ENCODE results near the gene ADGRD2. TPM values are rescaled to one million over a fixed set of nuclear protein-coding genes. Genes with fewer than 3 reads are reported as not detected.

Gene ADGRD2
- polyA plus RNA-seq, 3 donors = not detected

DNA sequence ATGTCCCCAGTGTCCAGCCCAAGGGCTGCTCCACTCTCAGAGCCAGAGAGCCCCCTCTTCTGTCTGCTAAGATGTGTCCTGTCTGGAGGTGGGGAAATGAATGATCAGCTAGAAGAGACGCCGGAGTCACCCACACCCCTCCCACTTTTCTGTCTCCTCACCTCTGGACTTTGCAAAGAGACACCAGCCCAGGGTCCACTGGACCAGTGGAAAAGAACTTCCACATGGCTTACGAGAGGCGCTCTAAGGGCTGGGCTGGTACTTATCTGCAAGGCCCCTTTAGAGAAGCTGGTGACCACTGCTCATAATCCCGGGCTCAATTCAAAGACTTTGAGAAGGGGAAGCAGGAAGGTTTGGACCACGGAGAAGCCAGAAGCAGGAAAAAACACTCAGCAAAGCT, 47.8 kb downstream of the ADGRD2 start:
- Histone ChIP-seq H3K4me3 (replicated peaks in 1 of 3; ENCODE audit: low read depth in 2 of 3, low read length in 3 of 3) (no peak overlapping the region), H3K4me1 (ENCODE audit: control insufficient read depth in 1 of 2, insufficient read depth in 2 of 2, low read length in 2 of 2) (peaks cover 0 to 12% of the 10 kb centered on the region in 2 donors)
- 83% methylated on average over 4 of the region's 6 CpGs for WGBS (ENCODE audit: insufficient coverage)

DNA sequence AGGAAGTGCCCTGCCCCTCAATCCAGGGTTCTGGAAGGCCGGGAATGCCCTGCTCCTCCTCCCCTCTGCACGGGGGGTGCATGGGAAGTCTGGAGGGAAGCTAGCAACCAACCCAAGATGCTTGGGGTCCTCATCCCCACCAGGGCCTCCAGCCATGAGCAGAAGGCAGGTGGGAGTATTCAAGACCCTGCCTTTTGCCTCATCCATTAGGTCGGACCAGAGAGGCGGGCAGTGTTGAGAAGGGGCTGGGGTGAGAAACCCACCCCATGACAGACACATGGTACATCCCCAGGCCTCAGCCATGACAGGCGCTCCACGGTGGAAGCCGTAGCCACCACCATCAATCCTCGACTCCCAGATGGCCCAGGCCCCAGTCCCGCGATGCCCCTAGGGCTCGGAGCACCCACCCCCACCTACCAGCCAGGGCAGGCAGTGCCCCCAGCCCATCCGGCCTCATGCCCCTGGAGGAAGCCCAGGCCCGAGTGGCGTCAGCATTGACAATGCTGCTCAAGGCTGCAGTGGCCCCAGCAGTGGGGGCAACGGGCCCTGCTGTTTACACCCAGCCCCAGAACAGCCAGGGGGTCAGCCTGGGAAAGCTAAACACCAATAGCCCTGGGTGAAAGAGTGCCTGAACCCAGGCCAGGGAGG, 48.4 kb downstream of the ADGRD2 start:
- peaks cover 10% of the 10 kb centered on the region for H3K4me1 Mint-ChIP-seq
- Histone ChIP-seq H3K9me3 (replicated peaks in 1 of 2; ENCODE audit: control insufficient read depth in 1 of 2, insufficient read depth in 1 of 2, low read length in 2 of 2) (peaks cover 0 to under 1% of the 10 kb centered on the region in 2 donors), H3K27ac (ENCODE audit: low read depth in 1 of 2, low read length in 2 of 2) (no peak overlapping the region), H3K9ac (ENCODE audit: insufficient read depth, low read length, poor library complexity, severe bottlenecking) (no peak overlapping the region), H3K27me3 (ENCODE audit: control insufficient read depth in 2 of 2, insufficient read depth in 2 of 2, low read length in 2 of 2) (peaks cover 9 to 31% of the 10 kb centered on the region in 2 donors), H3K79me2 (ENCODE audit: insufficient read depth, low read length) (no peaks in the 10 kb centered on the region), H3K4me1 (ENCODE audit: control insufficient read depth in 1 of 2, insufficient read depth in 2 of 2, low read length in 2 of 2) (peaks cover under 1 to 14% of the 10 kb centered on the region in 2 donors), H4K20me1 (ENCODE audit: insufficient read depth, low read length) (no peaks in the 10 kb centered on the region), H3K36me3 (replicated peaks in 1 of 2; ENCODE audit: control insufficient read depth in 1 of 2, insufficient read depth in 2 of 2, low read length in 2 of 2) (no peaks in the 10 kb centered on the region), H3K4me3 (replicated peaks in 1 of 3; ENCODE audit: low read depth in 2 of 3, low read length in 3 of 3) (no peak overlapping the region), H2AFZ (ENCODE audit: insufficient read depth, low read depth, low read length, poor library complexity, severe bottlenecking) (no peak overlapping the region), H3K4me2 (replicated peaks; ENCODE audit: extremely low read depth, low read length, poor library complexity, severe bottlenecking) (no peak overlapping the region)
- no peaks in the 10 kb centered on the region for H3K36me3 Mint-ChIP-seq
- DNase-seq = no peak
- intact Hi-C loops (cut with micrococcal nuclease) = no loop called here
- TF ChIP-seq, protein P1, sequence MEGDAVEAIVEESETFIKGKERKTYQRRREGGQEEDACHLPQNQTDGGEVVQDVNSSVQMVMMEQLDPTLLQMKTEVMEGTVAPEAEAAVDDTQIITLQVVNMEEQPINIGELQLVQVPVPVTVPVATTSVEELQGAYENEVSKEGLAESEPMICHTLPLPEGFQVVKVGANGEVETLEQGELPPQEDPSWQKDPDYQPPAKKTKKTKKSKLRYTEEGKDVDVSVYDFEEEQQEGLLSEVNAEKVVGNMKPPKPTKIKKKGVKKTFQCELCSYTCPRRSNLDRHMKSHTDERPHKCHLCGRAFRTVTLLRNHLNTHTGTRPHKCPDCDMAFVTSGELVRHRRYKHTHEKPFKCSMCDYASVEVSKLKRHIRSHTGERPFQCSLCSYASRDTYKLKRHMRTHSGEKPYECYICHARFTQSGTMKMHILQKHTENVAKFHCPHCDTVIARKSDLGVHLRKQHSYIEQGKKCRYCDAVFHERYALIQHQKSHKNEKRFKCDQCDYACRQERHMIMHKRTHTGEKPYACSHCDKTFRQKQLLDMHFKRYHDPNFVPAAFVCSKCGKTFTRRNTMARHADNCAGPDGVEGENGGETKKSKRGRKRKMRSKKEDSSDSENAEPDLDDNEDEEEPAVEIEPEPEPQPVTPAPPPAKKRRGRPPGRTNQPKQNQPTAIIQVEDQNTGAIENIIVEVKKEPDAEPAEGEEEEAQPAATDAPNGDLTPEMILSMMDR (IDR thresholded peaks at IDR 0.05) = no peak
- H3K4me3 Mint-ChIP-seq = no peak overlapping the region
- 93% methylated on average over 8 of the region's 15 CpGs for WGBS (ENCODE audit: insufficient coverage)
- peaks cover 20 to 33% (median 30%) of the 10 kb centered on the region in 3 donors for H3K27me3 Mint-ChIP-seq (ENCODE audit: low read depth in 3 of 3)
- no peak overlapping the region for H3K27ac Mint-ChIP-seq
- H3K9me3 Mint-ChIP-seq = peaks cover 0 to 4% (median 1%) of the 10 kb centered on the region in 7 donors

More for the DNA sequence above, 47.8 kb downstream of the ADGRD2 start:
- H3K27me3 ChIP-seq (ENCODE audit: control insufficient read depth in 2 of 2, insufficient read depth in 2 of 2, low read length in 2 of 2) = peaks cover 6 to 26% of the 10 kb centered on the region in 2 donors
- Mint-ChIP-seq H3K27ac (no peak overlapping the region), H3K27me3 (ENCODE audit: low read depth in 3 of 3) (peaks cover 16 to 30% (median 25%) of the 10 kb centered on the region in 3 donors), H3K4me1 (peaks cover 9% of the 10 kb centered on the region), H3K36me3 (no peaks in the 10 kb centered on the region), H3K9me3 (peaks cover 0 to 2% (median 0%) of the 10 kb centered on the region in 7 donors), H3K4me3 (no peak overlapping the region)
- no peaks in the 10 kb centered on the region for H4K20me1 ChIP-seq (ENCODE audit: insufficient read depth, low read length)
- H3K9ac ChIP-seq (ENCODE audit: insufficient read depth, low read length, poor library complexity, severe bottlenecking) = no peak overlapping the region
- H2AFZ ChIP-seq (ENCODE audit: insufficient read depth, low read depth, low read length, poor library complexity, severe bottlenecking) = no peak overlapping the region
- no peak for DNase-seq
- no peaks in the 10 kb centered on the region for H3K79me2 ChIP-seq (ENCODE audit: insufficient read depth, low read length)
- H3K27ac ChIP-seq (ENCODE audit: low read depth in 1 of 2, low read length in 2 of 2) = no peak overlapping the region
- H3K36me3 ChIP-seq (replicated peaks in 1 of 2; ENCODE audit: control insufficient read depth in 1 of 2, insufficient read depth in 2 of 2, low read length in 2 of 2) = no peaks in the 10 kb centered on the region
- H3K4me2 ChIP-seq (replicated peaks; ENCODE audit: extremely low read depth, low read length, poor library complexity, severe bottlenecking) = no peak overlapping the region
- TF ChIP-seq, protein P1 (IDR thresholded peaks at IDR 0.05) = no peak
- intact Hi-C loops (cut with micrococcal nuclease) = no loop called here
- no peaks in the 10 kb centered on the region for H3K9me3 ChIP-seq (replicated peaks in 1 of 2; ENCODE audit: control insufficient read depth in 1 of 2, insufficient read depth in 1 of 2, low read length in 2 of 2)

Measured in CD14-positive monocyte (primary cell).